ENCODE results near the gene DNAH10. TPM values are rescaled to one million over a fixed set of nuclear protein-coding genes. Genes with fewer than 3 reads are reported as not detected.

DNAH10 gene
- 0.46 to 1.2 TPM (median 0.95 TPM) in 3 replicates for total RNA-seq
- long read RNA-seq, partial matches to known transcripts: 0 of 1 reads
- long read RNA-seq, other reads (novel, unspliced or antisense): 1 of 1 reads

GRCh38 chr12:123761841-123762714 lies at the start of gene DNAH10:
DNAH10 (plus strand) TSS chr12:123762301; CDS start chr12:123762337, 36 bp downstream.
- peaks cover 2% of the 10 kb centered on the region for H3K36me3 Mint-ChIP-seq (ENCODE audit: low read depth)
- DNase-seq (ENCODE audit: low spot score): no peak
- no peak within 1 kb of the TSS for H3K27ac Mint-ChIP-seq (ENCODE audit: unreplicated experiment)
- peaks cover 39% of the 10 kb centered on the region for H3K4me1 Mint-ChIP-seq (ENCODE audit: low read depth)
- TF ChIP-seq, protein P1, sequence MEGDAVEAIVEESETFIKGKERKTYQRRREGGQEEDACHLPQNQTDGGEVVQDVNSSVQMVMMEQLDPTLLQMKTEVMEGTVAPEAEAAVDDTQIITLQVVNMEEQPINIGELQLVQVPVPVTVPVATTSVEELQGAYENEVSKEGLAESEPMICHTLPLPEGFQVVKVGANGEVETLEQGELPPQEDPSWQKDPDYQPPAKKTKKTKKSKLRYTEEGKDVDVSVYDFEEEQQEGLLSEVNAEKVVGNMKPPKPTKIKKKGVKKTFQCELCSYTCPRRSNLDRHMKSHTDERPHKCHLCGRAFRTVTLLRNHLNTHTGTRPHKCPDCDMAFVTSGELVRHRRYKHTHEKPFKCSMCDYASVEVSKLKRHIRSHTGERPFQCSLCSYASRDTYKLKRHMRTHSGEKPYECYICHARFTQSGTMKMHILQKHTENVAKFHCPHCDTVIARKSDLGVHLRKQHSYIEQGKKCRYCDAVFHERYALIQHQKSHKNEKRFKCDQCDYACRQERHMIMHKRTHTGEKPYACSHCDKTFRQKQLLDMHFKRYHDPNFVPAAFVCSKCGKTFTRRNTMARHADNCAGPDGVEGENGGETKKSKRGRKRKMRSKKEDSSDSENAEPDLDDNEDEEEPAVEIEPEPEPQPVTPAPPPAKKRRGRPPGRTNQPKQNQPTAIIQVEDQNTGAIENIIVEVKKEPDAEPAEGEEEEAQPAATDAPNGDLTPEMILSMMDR (IDR thresholded peaks at IDR 0.05): peak; percentile 81
- peak within 1 kb of the TSS; percentile 69 for H3K4me3 Mint-ChIP-seq (ENCODE audit: unreplicated experiment)
- no peaks in the 10 kb centered on the region for H3K27me3 Mint-ChIP-seq (ENCODE audit: low read depth)
- H3K9me3 Mint-ChIP-seq (ENCODE audit: low read depth): no peaks in the 10 kb centered on the region

- Mint-ChIP-seq H3K9me3 (ENCODE audit: low read depth) (no peaks in the 10 kb centered on the region), H3K4me3 (ENCODE audit: unreplicated experiment) (peak overlapping the region; percentile 87), H3K36me3 (ENCODE audit: low read depth) (peaks cover 3% of the 10 kb centered on the region), H3K27ac (ENCODE audit: unreplicated experiment) (peak overlapping the region; percentile 50), H3K27me3 (ENCODE audit: low read depth) (no peaks in the 10 kb centered on the region), H3K4me1 (ENCODE audit: low read depth) (peaks cover 36% of the 10 kb centered on the region)
- no peak for DNase-seq (ENCODE audit: low spot score)
- TF ChIP-seq, protein P1 (IDR thresholded peaks at IDR 0.05): no peak
Measured at GRCh38 chr12:123712780-123713319, 49.3 kb upstream of the DNAH10 start.

- H3K27ac Mint-ChIP-seq (ENCODE audit: unreplicated experiment): peak overlapping the region; percentile 50
- no peaks in the 10 kb centered on the region for H3K27me3 Mint-ChIP-seq (ENCODE audit: low read depth)
- peaks cover 36% of the 10 kb centered on the region for H3K4me1 Mint-ChIP-seq (ENCODE audit: low read depth)
- H3K4me3 Mint-ChIP-seq (ENCODE audit: unreplicated experiment): peak overlapping the region; percentile 87
- no peak for DNase-seq (ENCODE audit: low spot score)
- H3K9me3 Mint-ChIP-seq (ENCODE audit: low read depth): no peaks in the 10 kb centered on the region
- TF ChIP-seq, protein P1 (IDR thresholded peaks at IDR 0.05): no peak
- peaks cover 1% of the 10 kb centered on the region for H3K36me3 Mint-ChIP-seq (ENCODE audit: low read depth)
Measured at GRCh38 chr12:123713398-123713797, 48.7 kb upstream of the DNAH10 start.

DNA sequence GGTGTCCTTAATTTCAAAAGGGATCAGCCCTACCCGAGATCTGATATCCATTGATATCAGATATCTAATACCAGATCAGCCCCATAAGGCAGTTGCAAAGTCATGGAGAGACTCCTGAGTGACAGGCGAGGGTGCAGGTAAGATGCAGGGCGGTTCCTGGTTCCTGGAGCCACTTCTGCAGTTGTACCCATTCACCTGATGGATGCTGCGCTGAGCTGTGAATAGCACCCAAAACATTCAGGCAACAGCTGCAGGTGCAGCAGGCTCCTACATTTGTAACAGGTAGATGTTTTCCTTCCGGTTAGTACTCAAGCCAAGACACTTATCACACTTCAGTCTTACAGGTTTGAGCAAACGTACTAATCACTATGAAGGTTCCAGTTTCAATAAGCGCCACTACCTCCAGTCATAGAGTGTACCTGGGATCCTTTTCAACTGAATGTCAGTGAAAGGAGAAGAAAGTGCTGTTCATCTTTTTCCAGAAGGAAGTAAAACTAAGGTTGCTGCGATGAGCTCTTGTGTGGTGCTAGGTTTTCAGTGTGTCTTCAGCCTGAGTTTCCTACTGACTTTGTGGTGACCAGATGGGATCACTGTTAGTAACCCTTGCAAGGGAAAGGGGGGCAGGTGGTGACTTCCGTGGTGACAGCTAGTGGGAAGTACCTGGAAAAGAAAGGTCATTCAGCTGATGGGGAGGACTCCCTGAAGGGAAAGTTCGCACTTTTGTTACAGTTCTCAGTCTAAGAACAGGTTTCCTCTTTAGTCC lies 48.1 kb upstream of the DNAH10 start:
- TF ChIP-seq, protein P1 (IDR thresholded peaks at IDR 0.05): no peak
- Mint-ChIP-seq H3K36me3 (ENCODE audit: low read depth) (peaks cover under 1% of the 10 kb centered on the region), H3K4me1 (ENCODE audit: low read depth) (peaks cover 36% of the 10 kb centered on the region), H3K9me3 (ENCODE audit: low read depth) (no peaks in the 10 kb centered on the region), H3K4me3 (ENCODE audit: unreplicated experiment) (peak overlapping the region; percentile 87), H3K27me3 (ENCODE audit: low read depth) (no peaks in the 10 kb centered on the region), H3K27ac (ENCODE audit: unreplicated experiment) (peak overlapping the region; percentile 54)
- no peak for DNase-seq (ENCODE audit: low spot score)

DNA sequence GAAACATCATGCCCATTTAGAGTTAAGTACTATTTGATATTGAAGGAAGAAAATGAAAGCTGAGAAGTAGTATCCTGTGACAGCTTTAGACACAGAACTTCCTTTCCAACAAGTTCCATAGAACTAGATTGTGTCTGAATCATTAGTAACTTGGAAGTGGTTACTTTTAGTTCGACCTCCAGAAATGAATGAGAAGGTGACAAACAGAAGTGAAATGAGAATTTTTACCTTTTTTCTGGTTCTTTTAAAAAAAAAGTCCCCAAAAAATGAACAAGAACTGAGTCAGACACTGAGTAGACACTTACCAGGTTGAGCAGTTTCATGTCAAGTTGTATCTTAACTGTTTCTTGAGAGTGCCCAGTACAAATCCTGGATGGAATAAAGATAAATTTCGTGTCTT lies 46.9 kb upstream of the DNAH10 start:
- H3K36me3 Mint-ChIP-seq (ENCODE audit: low read depth): peaks cover 2% of the 10 kb centered on the region
- H3K4me1 Mint-ChIP-seq (ENCODE audit: low read depth): peaks cover 36% of the 10 kb centered on the region
- H3K9me3 Mint-ChIP-seq (ENCODE audit: low read depth): no peaks in the 10 kb centered on the region
- DNase-seq (ENCODE audit: low spot score): no peak
- peak overlapping the region; percentile 70 for H3K27ac Mint-ChIP-seq (ENCODE audit: unreplicated experiment)
- TF ChIP-seq, protein P1 (IDR thresholded peaks at IDR 0.05): no peak
- H3K27me3 Mint-ChIP-seq (ENCODE audit: low read depth): no peaks in the 10 kb centered on the region
- H3K4me3 Mint-ChIP-seq (ENCODE audit: unreplicated experiment): no peak overlapping the region
